ENCODE data around the gene RAB5IF. TPM values are rescaled to one million over a fixed set of nuclear protein-coding genes. Genes with fewer than 3 reads are reported as not detected.

The RAB5IF gene
- total RNA-seq, 4 donors from 2014 or later, result 60.2 to 94.8 (median 81.6) TPM

GRCh38 chr20:36624068-36624943 lies 18.7 kb downstream of the RAB5IF start:
- Histone ChIP-seq H3K4me1 (no peaks in the 10 kb centered on the region), H3K36me3 (no peaks in the 10 kb centered on the region), H3K4me3 (no peak overlapping the region), H3K27me3 (no peaks in the 10 kb centered on the region), H3K27ac (replicated peaks in 1 of 4) (no peak overlapping the region), H3K9me3 (no peaks in the 10 kb centered on the region)
- WGBS, result 72% methylated on average over 14 of the region's 14 CpGs
- DNase-seq (ENCODE audit: extremely low spot score), result no peak
- intact Hi-C loops (cut with DNase I), result no loop called here
- TF ChIP-seq EP300 (IDR thresholded peaks at IDR 0.05) (no peak), POLR2AphosphoS5 (IDR thresholded peaks at IDR 0.05) (no peak), POLR2A (IDR thresholded peaks at IDR 0.05; ENCODE audit: low read depth) (no peak), CTCF (IDR thresholded peaks at IDR 0.05) (no peak)

GRCh38 chr20:36624944-36625324 lies 19.4 kb downstream of the RAB5IF start:
- no peak for DNase-seq (ENCODE audit: extremely low spot score)
- Histone ChIP-seq H3K36me3 (no peaks in the 10 kb centered on the region), H3K4me3 (no peak overlapping the region), H3K4me1 (no peaks in the 10 kb centered on the region), H3K27ac (replicated peaks in 1 of 4) (no peak overlapping the region), H3K27me3 (no peaks in the 10 kb centered on the region), H3K9me3 (no peaks in the 10 kb centered on the region)
- intact Hi-C loops (cut with DNase I), result no loop called here
- 63% methylated on average over 2 of the region's 2 CpGs for WGBS
- TF ChIP-seq EP300 (IDR thresholded peaks at IDR 0.05) (no peak), POLR2A (IDR thresholded peaks at IDR 0.05; ENCODE audit: low read depth) (no peak), POLR2AphosphoS5 (IDR thresholded peaks at IDR 0.05) (no peak), CTCF (IDR thresholded peaks at IDR 0.05) (no peak)

GRCh38 chr20:36628076-36628475 lies 22.5 kb downstream of the RAB5IF start:
- WGBS, result 86% methylated on average over 7 of the region's 7 CpGs
- TF ChIP-seq POLR2A (IDR thresholded peaks at IDR 0.05; ENCODE audit: low read depth) (no peak), CTCF (IDR thresholded peaks at IDR 0.05) (no peak), POLR2AphosphoS5 (IDR thresholded peaks at IDR 0.05) (no peak), EP300 (IDR thresholded peaks at IDR 0.05) (no peak)
- Histone ChIP-seq H3K27me3 (no peaks in the 10 kb centered on the region), H3K4me1 (no peaks in the 10 kb centered on the region), H3K9me3 (no peaks in the 10 kb centered on the region), H3K4me3 (no peak overlapping the region), H3K27ac (replicated peaks in 1 of 4) (no peak overlapping the region), H3K36me3 (no peaks in the 10 kb centered on the region)
- intact Hi-C loops (cut with DNase I), result no loop called here
- DNase-seq (ENCODE audit: extremely low spot score), result no peak

GRCh38 chr20:36629719-36630681 lies 24.4 kb downstream of the RAB5IF start:
- Histone ChIP-seq H3K9me3 (no peaks in the 10 kb centered on the region), H3K27me3 (no peaks in the 10 kb centered on the region), H3K4me1 (no peaks in the 10 kb centered on the region), H3K27ac (replicated peaks in 1 of 4) (no peak overlapping the region), H3K4me3 (no peak overlapping the region), H3K36me3 (no peaks in the 10 kb centered on the region)
- 73% methylated on average over 15 of the region's 15 CpGs for WGBS
- no peak for DNase-seq (ENCODE audit: extremely low spot score)
- TF ChIP-seq POLR2AphosphoS5 (IDR thresholded peaks at IDR 0.05) (no peak), EP300 (IDR thresholded peaks at IDR 0.05) (no peak), CTCF (IDR thresholded peaks at IDR 0.05) (no peak), POLR2A (IDR thresholded peaks at IDR 0.05; ENCODE audit: low read depth) (no peak)
- intact Hi-C loops (cut with DNase I), result no loop called here

Data from esophagus muscularis mucosa (tissue), 4 donors.